CD4-positive, alpha-beta T cell treated with Interleukin-12 subunit alpha and Interleukin-12 subunit beta, for 1 hour (primary cell): ENCODE data around the gene ZNF397.

ENCODE experiments used
- DNase-seq: peaks from one replicate; pipeline ENCODE4 v3.0.0-alpha.2; 2020

The ZNF397 gene

DNA sequence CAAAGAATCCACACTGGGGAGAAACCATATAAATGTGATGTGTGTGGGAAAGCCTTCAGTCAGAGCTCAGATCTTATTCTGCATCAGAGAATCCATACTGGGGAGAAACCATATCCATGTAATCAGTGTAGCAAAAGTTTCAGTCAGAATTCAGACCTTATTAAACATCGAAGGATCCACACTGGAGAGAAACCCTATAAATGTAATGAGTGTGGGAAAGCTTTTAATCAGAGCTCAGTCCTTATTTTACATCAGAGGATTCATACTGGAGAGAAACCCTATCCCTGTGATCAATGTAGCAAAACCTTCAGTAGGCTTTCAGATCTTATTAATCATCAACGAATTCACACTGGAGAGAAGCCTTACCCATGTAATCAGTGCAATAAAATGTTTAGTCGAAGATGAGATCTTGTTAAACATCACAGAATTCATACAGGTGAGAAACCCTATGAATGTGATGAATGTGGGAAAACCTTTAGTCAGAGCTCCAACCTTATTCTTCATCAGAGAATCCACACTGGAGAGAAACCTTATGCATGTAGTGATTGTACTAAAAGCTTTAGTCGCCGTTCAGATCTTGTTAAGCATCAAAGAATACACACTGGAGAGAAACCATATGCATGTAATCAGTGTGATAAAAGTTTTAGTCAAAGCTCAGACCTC lies 65.9 kb downstream of the ZNF397 start:
- no peak for DNase-seq
